Activated T-cell treated with anti-CD3 and anti-CD28 coated beads for 24 hours (primary cell): ENCODE data around the gene DDX31.

Source experiments
- DNase-seq: peaks from one replicate; pipeline ENCODE4 v3.0.0-alpha.2; 2020; ENCODE audit warnings: low read depth

Gene DDX31

DNA sequence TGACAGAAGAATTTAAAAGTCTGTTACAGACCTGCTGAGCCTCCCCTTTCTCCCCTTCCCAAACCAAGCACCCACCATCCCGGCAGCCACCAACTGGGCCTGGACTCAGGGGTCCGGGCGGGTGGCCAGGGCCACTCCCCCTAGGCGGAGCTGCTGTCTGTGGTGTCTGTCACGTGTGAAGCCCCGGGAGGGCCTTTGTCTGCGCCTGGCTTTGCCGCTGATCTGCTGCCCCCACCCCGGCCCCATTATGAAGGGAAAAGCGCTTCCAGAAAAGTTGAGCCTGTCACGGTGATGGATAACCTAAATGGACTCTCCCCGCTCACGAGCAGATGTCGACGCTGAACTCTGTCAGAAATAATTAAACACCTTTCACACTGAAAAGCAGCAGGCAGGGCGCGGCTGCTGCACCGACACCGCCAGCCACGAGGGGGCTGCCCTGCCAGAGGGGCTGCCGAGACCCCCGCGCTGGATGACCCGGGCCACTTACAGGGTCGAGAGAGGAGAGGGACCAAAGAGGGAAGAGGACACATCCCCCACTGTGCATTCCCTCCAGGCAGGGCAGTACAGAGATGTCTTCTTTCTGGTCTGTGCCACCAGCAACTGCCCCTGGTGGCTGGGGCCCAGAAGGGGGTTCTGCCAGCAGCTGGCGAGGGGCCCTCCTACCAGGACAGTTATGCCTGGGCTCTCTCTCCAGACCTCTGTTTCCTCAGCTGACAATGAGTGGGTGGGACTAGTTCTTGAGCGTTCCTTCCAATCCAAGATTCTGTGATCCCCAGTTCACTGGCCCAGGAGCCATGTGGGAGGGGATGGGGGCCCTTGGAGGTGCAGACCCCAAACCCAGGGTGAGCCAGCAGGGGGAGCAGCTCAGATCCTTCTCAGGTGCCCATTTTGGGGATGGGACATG is 123.4 kb downstream of the DDX31 start:
- no peak for DNase-seq

DNA sequence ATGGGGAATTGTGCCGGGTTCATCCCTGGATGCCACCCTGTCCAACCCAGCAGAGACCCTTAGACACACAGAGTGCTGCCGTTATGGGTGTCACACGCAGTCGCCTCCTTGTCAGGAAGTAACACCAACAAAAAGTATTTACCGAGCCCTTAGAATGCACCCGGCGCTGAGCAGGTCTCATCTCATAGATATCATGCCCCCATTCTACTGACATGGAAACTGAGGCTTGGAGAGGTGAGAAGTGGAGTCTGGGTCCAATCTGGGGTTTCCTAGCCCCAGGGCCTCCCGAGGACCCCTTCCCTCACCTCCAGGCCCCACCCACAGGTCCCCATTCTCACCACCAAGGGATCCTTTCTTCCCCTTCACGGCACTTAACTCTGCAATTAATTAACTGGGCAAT is 124.2 kb downstream of the DDX31 start:
- no peak for DNase-seq

DNA sequence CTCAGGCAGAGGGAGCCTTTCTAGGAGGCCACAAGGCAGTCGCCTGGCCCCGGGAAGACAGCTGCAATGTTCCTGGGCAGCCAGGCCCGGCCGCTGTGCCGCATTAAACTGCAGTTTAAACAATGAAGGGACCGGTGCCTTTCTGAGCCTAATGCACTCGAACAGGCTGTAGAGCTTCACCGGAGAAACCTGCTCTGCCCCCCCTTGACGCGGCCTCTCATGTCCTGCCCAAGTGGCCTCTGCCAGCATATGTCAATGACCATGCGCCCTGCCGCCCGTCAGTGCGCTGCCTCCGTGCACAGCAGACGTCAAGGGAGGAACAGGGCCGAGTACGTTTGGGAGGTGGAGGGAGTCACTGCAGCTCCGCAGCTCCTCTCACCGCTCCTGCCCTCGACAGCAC is 125.8 kb downstream of the DDX31 start:
- DNase-seq: no peak

DNA sequence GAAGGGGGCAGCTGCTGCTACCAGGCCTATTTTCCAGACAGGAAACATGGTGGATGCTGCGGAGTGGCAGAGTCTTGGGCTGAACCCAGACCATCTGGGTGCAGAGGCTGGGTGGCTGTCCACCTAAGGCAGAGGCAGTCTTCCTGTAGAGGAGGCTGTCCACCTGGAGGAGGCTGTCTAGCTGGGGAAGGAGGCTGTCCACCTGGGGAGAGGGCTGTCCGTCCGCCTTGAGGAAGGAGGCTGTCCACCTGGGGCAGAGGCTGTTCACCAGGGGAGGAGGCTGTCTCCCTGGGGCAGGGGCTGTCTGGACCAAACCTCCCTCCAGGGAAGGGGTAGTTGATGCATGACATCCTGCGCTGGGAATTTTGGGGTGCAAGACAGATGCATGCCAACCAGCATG is 126.5 kb downstream of the DDX31 start:
- DNase-seq: no peak
